HG02852 (cell line): ENCODE data around the gene ASB13.
"Not testable (repeated sequence)": the region's sequence is repeated elsewhere in the genome, so short reads cannot be mapped to it uniquely, and the experiment has no call there.

Experiments
- ATAC-seq: cut with Tn5 transposase; IDR thresholded peaks from one replicate; pipeline ENCODE4 v1.9.1; 2021; ENCODE audit warnings: mild to moderate bottlenecking, moderate library complexity; ENCODE audit not compliant: unreplicated experiment

The ASB13 gene

DNA sequence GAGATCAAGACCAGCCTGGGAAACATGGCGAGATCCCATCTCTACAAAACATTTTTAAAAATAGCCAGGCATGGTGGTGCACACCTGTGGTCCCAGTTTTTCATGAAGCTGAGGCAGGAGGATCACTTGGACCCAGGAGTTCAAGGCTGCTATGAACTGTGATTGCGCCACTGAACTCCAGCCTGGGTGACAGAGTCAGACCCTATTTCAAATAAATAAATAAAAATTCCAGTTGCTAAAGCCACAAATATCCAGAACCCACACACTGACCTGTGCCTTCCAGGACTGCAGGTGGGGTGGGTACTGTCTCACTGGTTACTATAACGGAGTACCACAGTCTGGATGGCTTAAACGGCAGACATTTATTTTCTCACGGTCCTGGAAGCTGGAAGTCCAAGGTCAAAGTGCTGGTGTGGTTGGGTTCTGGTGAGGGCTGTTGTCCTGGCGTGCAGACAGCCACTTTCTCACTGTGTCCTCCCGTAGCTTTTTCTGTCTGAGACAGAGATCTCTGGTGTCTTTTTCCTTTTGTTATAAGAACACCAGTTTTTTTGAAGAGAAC is 38.8 kb downstream of the ASB13 start:
- ATAC-seq = no peak

DNA sequence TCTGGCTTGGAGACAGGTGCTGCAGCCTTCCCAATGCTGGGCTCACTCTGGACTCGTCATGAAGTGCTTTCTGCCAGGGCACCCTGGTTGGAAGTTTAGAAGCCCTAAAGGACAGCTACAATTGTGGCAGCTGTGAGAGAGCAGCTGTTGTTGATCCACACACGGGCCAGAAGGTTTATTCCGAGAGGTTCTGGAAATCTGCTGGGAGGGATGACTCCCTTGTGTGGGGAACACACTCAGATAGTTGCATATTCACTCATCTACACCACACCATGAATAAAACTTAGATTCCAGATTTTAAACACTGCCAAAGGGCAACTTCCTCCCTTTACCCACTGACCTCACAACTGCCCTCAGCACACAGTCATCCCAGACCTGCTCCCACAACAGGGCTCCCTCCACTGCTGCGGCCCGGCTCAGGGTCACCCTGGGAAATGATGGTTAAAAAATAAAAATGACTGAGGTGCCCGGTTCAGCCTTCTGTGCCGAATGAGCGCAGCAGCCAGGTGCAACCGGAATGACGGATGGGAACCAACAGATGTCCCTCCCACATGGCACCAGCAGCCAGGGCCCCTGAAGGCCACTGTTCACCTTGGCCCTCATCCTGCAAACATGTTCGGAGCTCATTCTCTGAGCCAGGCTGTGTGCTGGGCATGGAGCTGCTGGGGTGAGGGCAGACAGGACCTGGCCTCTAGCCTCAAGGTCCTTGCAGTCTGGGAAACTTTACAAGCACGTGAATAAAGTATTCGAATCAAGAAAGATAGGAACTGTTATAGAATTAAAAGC is 40.2 kb downstream of the ASB13 start:
- ATAC-seq = no peak

DNA sequence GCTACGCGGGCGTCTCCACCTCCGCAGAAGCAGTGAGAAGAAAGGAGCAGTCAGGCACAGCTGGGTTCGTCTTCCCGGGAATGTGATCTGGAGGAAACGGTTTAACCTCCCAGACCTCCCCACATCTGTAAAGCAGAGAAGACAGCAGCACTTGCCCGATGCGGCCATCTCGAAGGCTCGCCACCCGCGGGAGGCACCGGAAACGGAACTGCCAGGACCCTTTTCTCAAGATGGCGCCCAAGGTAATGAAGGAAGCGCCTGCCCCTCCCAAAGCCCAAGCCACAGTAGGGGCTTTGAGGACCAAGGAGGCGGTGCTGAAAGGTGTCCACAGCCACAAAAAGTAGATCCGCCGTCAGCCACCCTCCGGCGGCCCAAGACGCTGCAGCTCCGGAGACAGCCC is 41.7 kb downstream of the ASB13 start:
- ATAC-seq = no peak

DNA sequence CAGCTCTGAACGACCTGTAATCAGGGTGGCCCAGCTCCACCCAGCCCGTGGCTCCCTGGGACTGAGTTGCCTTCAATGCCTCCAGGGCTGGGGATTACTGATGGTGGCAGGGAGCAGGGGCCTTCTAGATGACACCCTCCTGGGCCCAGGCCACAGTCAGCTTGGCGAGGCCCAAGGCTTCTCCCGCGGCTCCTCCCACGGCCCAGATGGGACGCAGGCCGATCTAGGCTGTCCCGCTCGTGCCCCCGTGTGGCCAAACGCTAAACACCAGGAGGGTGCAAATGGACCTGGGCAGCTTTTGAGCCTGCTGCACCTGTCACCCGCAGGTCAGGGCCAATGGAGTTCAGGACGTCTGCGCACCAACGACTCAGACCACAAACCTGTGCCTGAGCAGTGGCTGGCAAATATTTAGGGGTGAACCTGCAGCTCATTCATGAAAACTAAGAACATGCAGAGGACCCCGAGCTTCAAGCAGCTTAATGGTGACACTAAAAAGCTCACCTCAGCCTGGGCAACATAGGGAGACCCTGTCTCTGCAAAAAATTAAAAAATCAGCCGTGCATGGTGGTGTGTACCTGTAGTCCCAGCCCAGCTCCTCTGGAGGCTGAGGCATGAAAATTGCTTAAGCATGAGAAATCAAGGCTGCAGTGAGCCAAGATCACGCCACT is 43.2 kb downstream of the ASB13 start:
- ATAC-seq = peak; percentile 95

DNA sequence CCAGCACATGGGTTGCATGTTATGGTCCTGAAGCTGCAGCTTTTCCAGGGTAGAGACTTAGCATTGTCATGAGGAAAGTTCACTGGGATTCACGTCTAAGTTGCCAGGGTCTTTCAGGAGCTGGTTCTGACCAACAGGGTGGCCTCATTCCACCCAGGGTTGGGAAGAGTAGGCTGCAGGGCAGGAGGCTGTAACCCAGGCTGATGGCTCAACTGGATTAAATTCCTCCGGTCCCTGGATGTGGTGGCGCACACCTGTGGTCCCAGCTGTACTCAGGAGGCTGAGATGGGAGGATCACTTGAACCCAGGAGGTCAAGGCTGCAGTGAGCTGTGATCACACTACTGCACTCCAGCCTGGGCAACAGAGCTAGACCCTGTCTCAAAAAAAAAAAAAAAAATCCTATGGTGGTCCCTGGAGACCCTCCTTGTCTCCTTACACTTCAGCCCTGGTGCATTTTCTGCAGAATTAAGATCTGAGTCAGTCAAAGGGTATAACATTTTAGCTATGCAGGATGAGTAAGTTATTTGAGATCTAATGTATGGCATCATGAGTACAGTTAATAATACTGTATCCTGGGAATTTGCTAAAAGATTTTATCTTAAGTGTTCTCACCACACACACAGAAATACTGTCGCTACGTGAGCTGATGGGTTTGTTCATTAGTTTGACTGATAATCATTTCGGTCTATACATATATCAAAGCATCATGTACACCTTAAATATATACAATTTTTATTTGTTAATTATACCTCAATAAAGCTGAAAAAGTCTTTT is 44.0 kb downstream of the ASB13 start:
- ATAC-seq = no peak

DNA sequence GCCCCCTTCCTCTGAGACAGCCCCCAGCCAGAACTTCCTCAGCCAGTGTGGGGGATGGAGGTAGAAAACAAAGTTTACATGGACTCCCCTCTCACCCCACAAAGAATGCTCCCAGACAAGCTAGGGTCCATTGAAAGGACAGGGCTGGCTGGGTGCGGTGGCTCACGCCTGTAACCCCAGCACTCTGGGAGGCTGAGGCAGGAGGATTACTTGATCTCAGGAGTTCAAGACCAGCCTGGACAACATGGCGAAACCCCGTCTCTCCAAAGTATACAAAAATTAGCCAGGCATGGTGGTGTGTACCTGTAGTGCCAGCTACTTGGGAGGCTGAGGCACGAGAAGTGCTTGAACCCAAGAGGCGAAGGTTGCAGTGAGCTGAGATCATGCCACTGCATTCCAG is 45.0 kb downstream of the ASB13 start:
- ATAC-seq = not testable (repeated sequence)

DNA sequence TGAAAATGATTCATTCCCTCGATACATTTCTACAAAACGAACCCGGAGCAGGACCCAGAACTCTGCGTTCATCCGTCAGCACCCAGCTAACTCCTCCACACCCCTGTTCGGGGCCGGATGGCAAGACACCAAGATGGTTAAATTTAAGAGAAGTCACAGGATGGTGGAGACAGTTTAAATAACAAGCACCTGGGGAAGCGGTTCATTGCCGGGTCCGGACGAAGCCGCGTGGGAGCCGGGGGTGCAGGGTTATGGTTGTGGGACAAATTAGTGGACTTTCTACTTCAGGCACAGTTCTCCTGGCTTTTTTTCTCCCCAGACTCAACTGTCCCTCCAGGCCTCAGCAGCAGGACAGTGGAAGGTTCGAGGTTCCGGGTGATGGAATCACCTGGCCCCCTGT is 45.4 kb downstream of the ASB13 start:
- no peak for ATAC-seq

DNA sequence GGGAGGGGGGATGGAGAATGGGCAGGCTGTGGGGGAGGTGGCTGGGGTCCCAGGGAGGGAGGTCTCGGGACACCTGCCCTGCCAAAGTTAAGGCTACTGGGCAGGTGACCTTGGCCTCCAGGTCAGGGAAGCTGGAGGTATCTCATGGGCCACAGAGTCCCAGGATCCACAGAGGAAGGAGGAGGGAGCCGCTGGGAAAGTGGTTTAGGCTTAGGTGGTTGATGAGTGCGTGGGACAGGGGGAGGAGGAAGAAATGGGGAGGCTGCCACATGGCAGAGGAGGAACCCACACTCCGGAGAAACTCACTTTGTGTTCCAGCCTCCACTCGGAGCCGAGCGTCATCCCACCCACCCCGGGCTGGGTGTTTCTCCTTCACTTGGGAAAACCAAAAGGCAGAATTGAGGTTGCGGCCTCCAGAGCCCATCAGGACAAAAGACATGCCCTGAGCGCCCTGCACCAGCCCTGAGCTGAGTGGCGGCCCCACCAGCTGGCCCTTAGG is 46.1 kb downstream of the ASB13 start:
- no peak for ATAC-seq

DNA sequence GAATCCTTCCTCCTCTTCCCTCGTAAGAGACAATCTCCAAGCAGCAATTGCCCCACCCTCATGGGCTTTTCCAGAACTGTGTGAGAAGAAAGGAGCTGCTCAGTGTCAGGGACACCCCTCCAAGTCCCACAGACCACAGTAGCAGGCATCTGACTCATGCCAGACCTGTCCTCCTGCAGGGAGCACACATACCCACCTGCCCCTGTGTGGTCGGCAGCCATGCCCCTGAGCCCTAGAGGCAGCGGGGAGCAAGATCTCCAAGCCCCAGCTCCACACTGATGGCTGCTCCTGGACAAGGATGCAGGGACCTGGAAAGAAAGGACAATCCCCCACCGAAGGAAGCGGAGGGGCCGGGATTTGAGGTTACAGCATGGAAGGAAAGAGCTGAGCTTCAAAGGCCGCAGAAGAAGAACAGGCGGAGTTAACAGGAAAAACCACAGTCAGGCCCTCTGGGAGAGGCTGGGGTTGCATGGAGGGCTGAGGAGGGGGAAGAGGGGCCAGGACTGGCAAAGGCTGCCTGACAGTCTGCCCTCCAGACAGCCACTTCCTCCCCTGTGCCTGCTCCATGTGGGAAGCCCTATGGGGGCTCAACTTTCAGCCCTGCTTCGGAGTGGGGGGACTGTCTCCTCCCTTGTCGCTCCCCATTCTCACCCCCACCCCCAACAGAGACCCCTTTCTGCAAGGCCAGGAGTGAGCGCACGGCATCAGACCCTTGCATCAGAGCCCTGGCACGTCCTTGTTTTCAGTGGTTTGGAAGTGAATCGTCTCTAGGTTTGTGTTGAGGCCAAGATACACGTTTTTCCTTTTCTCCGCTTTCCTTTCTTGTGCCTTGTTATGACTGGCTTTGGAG is 46.8 kb downstream of the ASB13 start:
- no peak for ATAC-seq

DNA sequence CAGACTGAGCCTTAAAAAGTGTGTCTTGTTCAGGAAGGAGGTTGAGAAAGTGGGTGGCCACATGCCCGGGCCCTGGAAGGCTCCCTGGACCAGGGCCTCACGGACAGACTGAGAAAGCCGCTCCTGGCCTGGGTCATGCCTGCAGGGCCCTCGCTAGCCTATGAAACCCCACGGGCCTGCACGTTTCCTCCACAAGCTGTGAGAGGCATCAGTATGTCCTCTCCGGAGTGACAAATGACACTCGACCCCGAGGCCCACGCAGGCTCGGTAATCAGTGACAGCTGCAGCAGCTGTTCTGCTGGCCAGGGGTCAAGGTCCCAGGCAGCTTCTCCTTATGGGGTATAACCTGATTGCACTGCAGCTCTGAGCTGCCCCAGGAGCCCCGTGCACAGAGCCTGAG is 47.6 kb downstream of the ASB13 start:
- ATAC-seq = no peak

DNA sequence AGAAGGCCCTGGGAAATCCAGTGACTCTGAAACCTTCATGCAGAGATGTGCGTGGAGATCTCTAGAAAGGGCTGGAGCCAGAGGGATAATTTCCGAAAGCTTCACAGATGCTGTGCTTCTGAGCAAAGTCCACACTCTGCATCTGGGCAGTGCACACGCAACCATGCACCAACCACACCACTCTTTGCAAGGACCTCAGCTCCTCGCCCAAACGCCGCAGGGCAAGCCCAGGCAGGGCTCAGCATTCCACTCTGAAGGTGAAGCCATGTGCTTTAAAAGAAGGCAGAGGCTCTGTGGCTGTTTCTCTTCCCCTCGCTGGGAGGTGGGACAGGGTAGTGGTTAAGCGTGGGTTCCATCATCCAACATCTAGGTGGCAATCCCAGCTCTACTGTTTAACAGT is 48.4 kb downstream of the ASB13 start:
- ATAC-seq = no peak

DNA sequence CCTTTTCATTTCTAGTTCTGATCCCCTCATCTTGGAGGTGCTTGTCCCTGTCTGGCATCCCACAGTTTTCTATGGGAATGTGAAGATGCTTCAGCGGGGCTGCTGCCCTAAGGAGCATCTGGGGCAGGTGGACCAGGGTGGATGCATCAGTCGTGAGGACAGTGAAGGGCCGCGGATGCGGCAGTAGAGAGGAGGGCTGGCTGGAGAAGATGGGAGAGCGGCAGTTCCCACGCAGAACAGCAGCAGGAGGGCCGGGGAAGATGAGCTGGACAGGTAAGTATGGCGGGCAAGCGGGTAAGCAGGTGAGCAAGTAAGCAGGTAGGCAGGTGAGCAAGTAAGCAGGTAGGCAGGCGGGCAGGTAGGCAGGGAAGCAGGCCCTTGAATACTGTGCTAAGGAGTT is 48.9 kb downstream of the ASB13 start:
- no peak for ATAC-seq

DNA sequence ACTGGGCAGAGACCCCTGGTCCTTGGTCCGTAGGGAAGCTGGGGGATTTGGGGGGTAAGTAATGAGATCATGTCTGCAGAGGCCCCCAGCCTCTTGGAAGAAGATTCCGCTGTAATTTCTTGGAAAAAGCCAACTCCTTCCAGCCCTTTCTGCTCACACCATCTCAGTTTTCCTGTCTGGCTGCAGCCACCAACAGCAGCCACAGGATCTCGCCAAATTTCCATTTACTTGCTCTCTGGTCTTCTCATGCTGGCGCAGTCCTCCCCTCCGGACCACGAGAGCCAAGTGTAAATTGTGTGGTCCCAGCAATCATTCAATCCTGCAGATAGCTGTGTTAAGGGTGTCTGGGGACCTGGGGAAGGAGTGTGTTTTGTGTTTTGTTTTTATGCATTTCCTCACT is 49.6 kb downstream of the ASB13 start:
- no peak for ATAC-seq

DNA sequence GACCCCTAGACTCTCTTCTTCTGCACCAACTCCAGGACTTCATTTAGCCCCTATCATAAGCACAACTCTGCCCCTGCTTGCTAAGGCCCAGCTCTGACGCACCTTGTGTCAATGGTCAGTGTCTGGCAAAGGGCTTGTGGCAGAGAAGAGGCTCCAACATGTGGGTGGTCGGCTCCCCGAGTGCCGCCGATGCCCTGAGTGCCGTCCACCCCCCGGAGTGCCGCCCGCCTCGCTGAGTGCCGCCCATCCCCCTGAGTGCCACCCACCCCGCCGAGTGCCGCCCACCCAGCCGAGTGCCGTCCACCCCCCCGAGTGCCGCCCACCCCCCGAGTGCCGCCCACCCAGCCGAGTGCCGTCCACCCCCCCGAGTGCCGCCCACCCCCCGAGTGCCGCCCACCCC is 50.3 kb downstream of the ASB13 start:
- no peak for ATAC-seq

DNA sequence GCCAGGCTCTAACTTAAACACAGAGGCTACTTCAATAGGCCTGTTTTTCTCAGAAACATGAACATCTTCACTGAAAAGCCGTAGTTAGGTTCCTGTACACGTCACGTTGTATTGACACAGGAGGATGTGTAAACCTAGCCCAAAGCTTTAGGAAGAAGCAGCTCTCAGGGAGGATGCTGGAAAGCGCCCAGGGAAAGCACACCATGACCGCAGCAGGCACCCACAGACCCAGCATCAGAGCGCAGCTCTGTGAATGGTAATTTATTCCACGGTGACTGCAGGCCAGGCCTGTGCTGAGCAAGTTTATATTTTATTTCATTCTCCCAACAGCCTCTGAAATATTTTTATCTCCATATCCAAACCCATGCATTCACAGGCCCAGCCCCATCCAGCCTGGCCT is 51.1 kb downstream of the ASB13 start:
- ATAC-seq = no peak

DNA sequence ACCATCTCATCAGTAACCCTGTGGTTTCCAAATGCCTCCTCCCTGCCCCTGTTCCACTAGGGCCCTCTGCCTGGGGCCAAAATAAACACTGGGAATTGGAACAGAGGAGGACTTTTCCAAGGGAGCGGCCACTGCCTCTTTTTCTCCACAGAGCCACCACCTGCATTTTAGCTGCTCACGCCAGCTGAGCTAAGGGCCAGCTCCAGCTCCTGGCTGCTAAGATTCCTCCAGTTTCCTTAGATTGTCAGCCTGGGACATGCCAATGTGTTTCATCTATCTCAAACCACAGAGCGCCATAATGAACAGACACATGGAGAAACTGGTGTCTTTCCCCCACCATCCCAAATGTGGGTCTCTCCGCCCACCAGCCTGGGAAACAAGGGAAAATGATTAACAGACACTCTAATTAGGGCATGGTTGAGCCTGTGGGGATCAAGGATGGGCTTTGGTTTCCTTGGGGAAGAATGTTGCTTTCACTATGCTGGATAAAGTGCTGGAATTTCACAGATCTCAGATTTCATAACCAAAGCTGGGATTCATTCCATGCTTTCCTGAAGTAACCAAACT is 52.2 kb downstream of the ASB13 start:
- no peak for ATAC-seq

DNA sequence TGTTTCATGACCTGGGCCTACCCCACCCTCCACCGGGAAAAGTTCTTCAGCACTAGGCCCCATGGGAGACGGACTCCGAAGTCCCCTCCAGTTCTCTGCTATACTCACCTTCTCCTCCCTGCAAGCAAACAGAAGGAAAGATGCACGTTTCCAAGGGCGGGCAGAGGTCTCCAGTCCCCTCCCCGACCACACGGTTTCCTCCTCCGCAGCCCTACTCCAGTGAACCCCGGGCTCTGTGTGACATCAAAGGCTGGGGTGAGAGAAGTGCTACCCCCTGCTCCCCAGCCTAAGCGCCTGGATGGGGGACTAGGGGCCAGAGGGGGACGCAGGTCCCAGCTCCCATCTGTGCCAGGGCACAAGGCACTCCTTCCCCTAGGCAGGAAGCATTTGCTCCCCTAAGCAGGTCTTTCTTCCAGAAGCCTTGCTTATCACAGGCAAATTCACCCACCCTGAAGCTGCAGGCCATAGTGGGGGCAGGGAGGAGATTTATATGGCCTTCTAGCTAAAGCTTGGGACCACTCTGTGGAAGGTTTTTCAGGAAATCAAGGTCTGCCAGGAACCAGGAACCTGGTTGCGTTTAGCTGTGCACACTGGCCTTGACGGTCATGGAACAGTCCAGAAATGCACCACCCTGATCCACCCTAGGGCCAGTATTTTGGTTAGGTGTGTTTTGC is 52.8 kb downstream of the ASB13 start:
- ATAC-seq = no peak

DNA sequence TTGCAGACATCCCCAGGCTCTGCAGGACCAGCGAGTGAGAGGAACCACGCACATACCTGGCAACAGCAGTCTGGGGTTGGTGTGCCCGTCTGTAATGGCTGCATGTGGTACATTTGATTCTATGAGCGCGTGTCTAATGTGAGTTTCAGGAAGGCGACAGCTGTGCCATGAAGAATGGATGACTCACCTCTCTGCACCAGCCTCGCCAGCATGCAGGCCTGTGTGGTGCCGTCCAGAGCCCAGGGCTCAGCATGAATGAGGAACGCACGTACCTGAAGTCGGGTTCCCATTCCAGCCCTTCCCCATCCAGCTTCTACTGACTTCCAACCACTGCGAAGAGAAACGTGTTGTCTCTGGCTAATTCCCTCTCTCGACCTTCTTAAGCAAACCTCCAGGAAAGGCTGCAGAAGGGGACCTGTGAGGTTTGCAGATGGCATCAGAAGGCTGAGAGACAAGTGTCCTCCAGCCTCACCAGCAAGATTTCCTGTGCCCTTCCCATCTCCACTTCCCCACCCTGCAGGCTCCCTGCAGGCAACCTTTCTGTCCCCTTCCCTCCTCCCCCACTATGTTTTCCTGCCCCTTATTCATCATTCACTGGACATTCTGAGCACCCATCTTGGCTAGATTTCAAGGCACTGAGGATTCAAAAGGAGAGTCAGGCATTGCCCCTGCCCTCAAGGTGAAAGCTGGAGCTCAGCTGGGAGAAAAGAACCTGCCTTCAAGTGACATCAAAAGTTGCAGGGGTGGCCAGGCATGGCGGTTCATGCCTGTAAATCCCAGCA is 54.3 kb downstream of the ASB13 start:
- ATAC-seq = no peak
